Mucosa of rectum (tissue), 2 donors: ENCODE data around the gene PRR5L.

Experiments
- H3K27ac ChIP-seq, 2 donors: one replicate each; pipeline ENCODE4 v1.7.0; 2013; ENCODE audit warnings: inconsistent platforms in 2 of 2, low read depth in 2 of 2, low read length in 2 of 2
- H3K27me3 ChIP-seq, 2 donors: one replicate each; pipeline ENCODE4 v1.7.0; 2013; ENCODE audit warnings: low read length in 2 of 2; ENCODE audit not compliant: control insufficient read depth in 2 of 2, insufficient read depth in 2 of 2
- H3K36me3 ChIP-seq, 2 donors: one replicate each; pipeline ENCODE4 v1.7.0; 2013; ENCODE audit warnings: low read length in 2 of 2; ENCODE audit not compliant: control insufficient read depth in 2 of 2, insufficient read depth in 2 of 2
- H3K4me1 ChIP-seq, 2 donors: one replicate each; pipeline ENCODE4 v1.7.0; 2013; ENCODE audit warnings: low read length in 2 of 2, mild to moderate bottlenecking in 1 of 2; ENCODE audit not compliant: control insufficient read depth in 2 of 2, insufficient read depth in 2 of 2
- H3K4me3 ChIP-seq, 2 donors: one replicate each; pipeline ENCODE4 v1.7.0; 2013; ENCODE audit warnings: low read length in 2 of 2
- H3K9ac ChIP-seq, 2 donors: one replicate each; pipeline ENCODE4 v1.7.0; 2013; ENCODE audit warnings: low read length in 2 of 2, low read depth in 1 of 2, mild to moderate bottlenecking in 1 of 2
- H3K9me3 ChIP-seq, 2 donors: one replicate each; pipeline ENCODE4 v1.7.0; 2013; ENCODE audit warnings: low read length in 2 of 2; ENCODE audit not compliant: control insufficient read depth in 2 of 2
- donor health status: healthy.
- donor health status: Normal muscosa, but diverticular disease.

PRR5L gene

GRCh38 chr11:36304351-36304750 is 8.3 kb downstream of the PRR5L start:
- H3K4me3 ChIP-seq: no peak overlapping the region
- no peaks in the 10 kb centered on the region for H3K27me3 ChIP-seq
- H3K4me1 ChIP-seq: peaks cover 13 to 28% of the 10 kb centered on the region in 2 donors
- no peaks in the 10 kb centered on the region for H3K36me3 ChIP-seq
- H3K9ac ChIP-seq: no peak overlapping the region
- H3K27ac ChIP-seq: no peak overlapping the region
- no peaks in the 10 kb centered on the region for H3K9me3 ChIP-seq

GRCh38 chr11:36305047-36305446 is 9.0 kb downstream of the PRR5L start:
- Histone ChIP-seq H3K4me1 (peaks cover 12 to 25% of the 10 kb centered on the region in 2 donors), H3K36me3 (no peaks in the 10 kb centered on the region), H3K9me3 (no peaks in the 10 kb centered on the region), H3K9ac (no peak overlapping the region), H3K4me3 (no peak overlapping the region), H3K27ac (no peak overlapping the region), H3K27me3 (no peaks in the 10 kb centered on the region)

GRCh38 chr11:36306888-36307287 is 10.8 kb downstream of the PRR5L start:
- Histone ChIP-seq H3K27ac (no peak overlapping the region), H3K9ac (no peak overlapping the region), H3K4me1 (peaks cover 0 to 14% of the 10 kb centered on the region in 2 donors), H3K4me3 (no peak overlapping the region), H3K36me3 (no peaks in the 10 kb centered on the region), H3K9me3 (no peaks in the 10 kb centered on the region), H3K27me3 (no peaks in the 10 kb centered on the region)

GRCh38 chr11:36308577-36308976 is 12.5 kb downstream of the PRR5L start:
- H3K9ac ChIP-seq: no peak overlapping the region
- peaks cover 0 to 17% of the 10 kb centered on the region in 2 donors for H3K4me1 ChIP-seq
- H3K27ac ChIP-seq: no peak overlapping the region
- H3K36me3 ChIP-seq: no peaks in the 10 kb centered on the region
- no peak overlapping the region for H3K4me3 ChIP-seq
- H3K9me3 ChIP-seq: no peaks in the 10 kb centered on the region
- no peaks in the 10 kb centered on the region for H3K27me3 ChIP-seq

GRCh38 chr11:36309779-36310178 is 13.7 kb downstream of the PRR5L start:
- H3K27ac ChIP-seq: no peak overlapping the region
- no peak overlapping the region for H3K9ac ChIP-seq
- no peak overlapping the region for H3K4me3 ChIP-seq
- no peaks in the 10 kb centered on the region for H3K36me3 ChIP-seq
- H3K27me3 ChIP-seq: no peaks in the 10 kb centered on the region
- no peaks in the 10 kb centered on the region for H3K9me3 ChIP-seq
- H3K4me1 ChIP-seq: peaks cover 0 to 16% of the 10 kb centered on the region in 2 donors

GRCh38 chr11:36311926-36312595 is 16.0 kb downstream of the PRR5L start:
- H3K9me3 ChIP-seq: no peaks in the 10 kb centered on the region
- no peak overlapping the region for H3K9ac ChIP-seq
- H3K36me3 ChIP-seq: no peaks in the 10 kb centered on the region
- no peak overlapping the region for H3K27ac ChIP-seq
- no peaks in the 10 kb centered on the region for H3K27me3 ChIP-seq
- H3K4me1 ChIP-seq: peaks cover 3 to 24% of the 10 kb centered on the region in 2 donors
- no peak overlapping the region for H3K4me3 ChIP-seq

GRCh38 chr11:36312611-36313472 is 16.8 kb downstream of the PRR5L start:
- Histone ChIP-seq H3K27ac (no peak overlapping the region), H3K36me3 (no peaks in the 10 kb centered on the region), H3K4me3 (no peak overlapping the region), H3K9ac (no peak overlapping the region), H3K27me3 (no peaks in the 10 kb centered on the region), H3K9me3 (no peaks in the 10 kb centered on the region), H3K4me1 (peaks cover 3 to 28% of the 10 kb centered on the region in 2 donors)

- no peak overlapping the region for H3K4me3 ChIP-seq
- no peak overlapping the region for H3K27ac ChIP-seq
- no peaks in the 10 kb centered on the region for H3K9me3 ChIP-seq
- H3K9ac ChIP-seq: no peak overlapping the region
- H3K4me1 ChIP-seq: peaks cover 8 to 31% of the 10 kb centered on the region in 2 donors
- no peaks in the 10 kb centered on the region for H3K27me3 ChIP-seq
- H3K36me3 ChIP-seq: no peaks in the 10 kb centered on the region
Observed at GRCh38 chr11:36313750-36314433, 17.8 kb downstream of the PRR5L start.

- Histone ChIP-seq H3K27me3 (no peaks in the 10 kb centered on the region), H3K9me3 (no peaks in the 10 kb centered on the region), H3K36me3 (no peaks in the 10 kb centered on the region), H3K4me1 (peaks cover 8 to 31% of the 10 kb centered on the region in 2 donors), H3K9ac (no peak overlapping the region), H3K4me3 (no peak overlapping the region), H3K27ac (no peak overlapping the region)
Observed at GRCh38 chr11:36314434-36314767, 18.3 kb downstream of the PRR5L start.

- H3K9ac ChIP-seq: no peak overlapping the region
- H3K27ac ChIP-seq: no peak overlapping the region
- no peak overlapping the region for H3K4me3 ChIP-seq
- H3K36me3 ChIP-seq: no peaks in the 10 kb centered on the region
- H3K4me1 ChIP-seq: peaks cover 8 to 33% of the 10 kb centered on the region in 2 donors
- no peaks in the 10 kb centered on the region for H3K27me3 ChIP-seq
- H3K9me3 ChIP-seq: no peaks in the 10 kb centered on the region
Observed at GRCh38 chr11:36316049-36316448, 20.0 kb downstream of the PRR5L start.
